ENCODE data around the gene ST14.

Gene ST14

GRCh38 chr11:130159657-130160497 lies at the start of gene ST14:
Gene ST14, plus strand, starts transcription at chr11:130159782. Its CDS starts 198 bp downstream, at chr11:130159980.
- DNase-seq (ENCODE audit: low read depth) = no peak

DNA sequence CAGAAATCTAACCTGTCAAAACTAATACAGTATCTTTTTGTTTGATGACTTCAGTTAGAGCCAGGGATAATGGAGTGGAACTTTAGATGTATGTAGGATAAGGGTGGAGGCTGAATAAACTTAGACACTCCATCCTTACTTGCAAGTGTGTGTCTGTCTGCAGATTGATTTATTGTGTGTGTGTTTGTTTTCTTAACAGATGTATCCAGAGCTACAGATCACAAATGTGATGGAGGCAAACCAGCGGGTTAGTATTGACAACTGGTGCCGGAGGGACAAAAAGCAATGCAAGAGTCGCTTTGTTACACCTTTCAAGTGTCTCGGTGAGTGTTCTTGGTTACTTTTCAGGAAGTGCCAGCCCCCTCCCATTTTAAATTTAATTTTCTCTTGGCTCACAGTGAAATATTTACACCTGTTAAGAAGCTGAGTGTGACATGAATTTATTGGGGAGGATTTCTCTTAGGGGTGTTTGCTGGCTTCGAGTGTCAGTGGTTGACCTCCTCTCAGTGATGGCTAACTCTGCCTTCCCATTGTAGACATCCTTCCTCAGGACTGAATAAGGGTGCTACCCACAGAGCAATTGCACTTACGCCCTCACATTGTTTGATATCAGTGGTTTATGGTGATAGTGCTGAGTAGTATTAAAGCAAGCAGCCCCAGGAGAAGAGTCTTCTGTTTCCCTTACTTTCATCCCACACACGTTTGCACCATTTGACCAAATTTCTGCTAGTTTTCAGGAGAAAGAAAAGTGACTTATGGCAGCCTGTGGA lies 49.1 kb upstream of the ST14 start:
- no peak for DNase-seq (ENCODE audit: low read depth)

DNA sequence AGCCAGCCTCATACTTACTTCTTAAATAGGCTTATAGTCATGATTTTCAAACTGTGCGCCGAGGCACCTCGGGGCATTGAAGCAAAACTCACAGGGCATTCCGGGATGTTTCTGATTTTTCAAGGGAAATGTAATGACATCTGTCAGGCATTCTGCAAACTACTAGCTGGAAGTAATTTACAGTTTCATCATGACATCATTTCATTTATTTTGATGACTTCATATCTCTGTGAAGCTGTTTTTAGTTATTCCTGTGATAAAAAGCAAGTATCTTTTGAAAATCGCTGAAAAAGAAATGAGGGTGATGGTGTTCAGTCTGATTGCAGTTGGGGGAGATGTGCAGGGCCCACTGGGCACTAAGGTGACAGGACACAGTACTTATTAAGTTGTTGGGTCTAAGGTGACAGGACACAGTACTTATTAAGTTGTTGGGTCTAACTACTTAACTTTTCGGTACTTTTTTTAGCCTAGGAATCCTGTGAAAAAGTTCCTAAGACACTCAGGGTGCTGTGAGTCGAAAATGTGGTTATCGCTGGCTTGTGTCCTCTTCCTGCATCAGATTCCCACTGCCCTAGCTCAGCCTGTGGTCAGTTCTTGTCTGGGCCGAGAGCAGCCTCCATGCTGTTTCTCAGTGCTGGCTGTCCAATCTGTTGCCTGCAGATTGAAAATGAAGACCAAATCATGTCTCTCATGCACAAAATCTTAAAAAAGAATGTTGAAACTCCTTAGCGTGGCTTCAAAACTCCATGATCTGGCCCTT lies 47.3 kb upstream of the ST14 start:
- no peak for DNase-seq (ENCODE audit: low read depth)

DNA sequence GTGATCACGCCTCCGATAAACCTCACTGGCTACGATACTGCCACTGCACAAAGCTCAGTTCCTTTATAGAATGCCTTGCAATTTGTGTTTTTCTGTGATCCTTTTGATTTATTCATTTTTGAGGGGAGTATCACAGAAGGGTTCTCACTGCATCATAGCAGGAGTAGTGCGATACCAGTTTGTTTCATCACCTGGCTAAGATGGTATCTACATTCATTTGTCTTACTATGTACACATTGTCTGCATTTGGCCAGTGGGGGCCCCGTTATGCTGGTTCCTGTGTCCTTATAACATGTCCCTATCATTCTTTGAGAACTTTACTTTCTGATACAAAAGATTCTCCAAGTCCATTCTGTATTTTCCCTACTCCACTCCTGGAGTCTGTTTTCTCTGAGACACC lies 45.3 kb upstream of the ST14 start:
- no peak for DNase-seq (ENCODE audit: low read depth)

GRCh38 chr11:130114726-130115125 lies 44.9 kb upstream of the ST14 start:
- DNase-seq (ENCODE audit: low read depth) = no peak

DNA sequence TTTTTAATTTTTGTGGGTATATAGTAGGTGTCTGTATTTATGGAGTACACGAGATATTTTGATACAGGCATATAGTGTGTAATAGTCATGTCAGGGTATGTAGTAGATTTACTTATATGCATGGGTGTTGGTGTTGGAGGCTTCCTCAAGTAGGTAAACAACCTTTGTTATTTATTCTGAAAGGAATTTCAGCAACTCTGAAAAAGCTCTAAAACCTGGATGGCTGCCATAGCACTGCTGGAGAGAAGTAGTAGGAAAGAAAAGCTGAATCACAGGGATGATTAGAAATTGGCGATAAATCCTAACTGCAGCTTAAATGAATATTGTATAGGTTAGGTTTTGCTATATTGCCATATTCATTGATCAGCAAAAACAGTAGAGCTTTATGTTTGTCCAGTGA lies 44.4 kb upstream of the ST14 start:
- DNase-seq (ENCODE audit: low read depth) = no peak

DNA sequence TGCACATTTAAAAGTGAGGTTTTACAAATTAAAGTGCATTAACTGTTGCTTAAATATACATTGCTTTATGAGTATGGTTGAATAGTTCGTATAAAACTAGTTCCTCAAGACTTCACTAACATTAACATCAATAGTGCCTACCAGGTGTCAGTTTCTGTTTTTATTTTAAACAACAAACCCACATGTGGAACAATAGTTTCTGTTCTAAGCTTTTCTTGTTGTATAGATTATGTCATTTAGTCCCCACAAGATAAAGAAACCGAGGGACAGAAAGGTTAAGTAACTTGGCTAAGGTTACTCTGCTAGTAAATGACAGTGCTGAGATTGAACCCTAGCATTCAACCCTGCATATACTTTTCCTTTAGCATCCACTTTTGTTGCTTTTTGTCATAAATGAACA lies 41.4 kb upstream of the ST14 start:
- DNase-seq (ENCODE audit: low read depth) = no peak

GRCh38 chr11:130118636-130119387 lies 40.8 kb upstream of the ST14 start:
- DNase-seq (ENCODE audit: low read depth) = no peak

GRCh38 chr11:130120045-130120444 lies 39.5 kb upstream of the ST14 start:
- DNase-seq (ENCODE audit: low read depth) = no peak

DNA sequence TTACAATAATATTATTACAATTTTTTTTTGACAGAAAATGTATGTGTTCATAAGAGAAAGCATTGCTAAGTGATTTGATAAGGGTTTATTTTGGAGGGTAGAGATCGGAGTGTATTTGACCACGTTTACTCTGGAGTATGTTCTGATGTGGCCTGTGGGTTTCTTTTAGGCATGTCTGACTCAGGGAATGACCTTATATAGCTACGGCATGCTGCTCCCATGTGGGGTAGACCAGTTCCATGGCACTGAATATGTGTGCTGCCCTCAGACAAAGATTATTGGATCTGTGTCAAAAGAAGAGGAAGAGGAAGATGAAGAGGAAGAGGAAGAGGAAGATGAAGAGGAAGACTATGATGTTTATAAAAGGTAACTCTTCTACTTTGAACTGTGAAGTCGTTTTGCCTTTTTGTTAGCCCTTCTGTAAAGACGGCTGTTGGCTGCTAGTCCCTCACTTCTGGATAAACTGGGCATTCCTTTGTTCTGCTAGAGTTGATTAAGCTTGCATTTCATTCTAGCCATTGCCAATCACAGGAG lies 38.1 kb upstream of the ST14 start:
- DNase-seq (ENCODE audit: low read depth) = peak; percentile 35

- no peak for DNase-seq (ENCODE audit: low read depth)
Observed at GRCh38 chr11:130122141-130122575, 37.4 kb upstream of the ST14 start.

DNA sequence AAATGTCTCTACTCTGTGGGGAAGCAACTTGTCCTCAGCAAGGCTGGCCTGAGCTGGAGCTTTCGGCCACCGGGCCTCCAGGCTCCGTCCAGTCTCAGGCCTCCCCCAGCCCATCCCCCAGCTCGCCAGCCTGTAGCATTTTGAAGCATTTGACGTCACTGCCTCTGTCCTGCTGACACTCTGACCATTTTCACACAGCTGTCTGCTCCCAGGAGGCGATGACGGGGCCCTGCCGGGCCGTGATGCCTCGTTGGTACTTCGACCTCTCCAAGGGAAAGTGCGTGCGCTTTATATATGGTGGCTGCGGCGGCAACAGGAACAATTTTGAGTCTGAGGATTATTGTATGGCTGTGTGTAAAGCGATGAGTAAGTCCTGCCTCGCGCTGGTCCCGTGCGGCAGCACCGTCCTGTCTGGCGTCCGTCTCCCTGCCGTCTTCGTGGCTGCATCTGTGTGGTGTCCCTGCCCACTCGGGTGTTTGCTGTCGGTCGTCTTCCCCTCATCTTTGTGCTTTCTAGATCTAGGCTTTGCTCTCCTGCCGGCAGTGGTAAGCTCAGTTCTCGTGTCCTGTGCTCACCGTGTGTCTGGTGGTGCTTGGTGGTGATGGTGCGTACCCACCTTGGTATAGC lies 36.1 kb upstream of the ST14 start:
- DNase-seq (ENCODE audit: low read depth) = no peak

DNA sequence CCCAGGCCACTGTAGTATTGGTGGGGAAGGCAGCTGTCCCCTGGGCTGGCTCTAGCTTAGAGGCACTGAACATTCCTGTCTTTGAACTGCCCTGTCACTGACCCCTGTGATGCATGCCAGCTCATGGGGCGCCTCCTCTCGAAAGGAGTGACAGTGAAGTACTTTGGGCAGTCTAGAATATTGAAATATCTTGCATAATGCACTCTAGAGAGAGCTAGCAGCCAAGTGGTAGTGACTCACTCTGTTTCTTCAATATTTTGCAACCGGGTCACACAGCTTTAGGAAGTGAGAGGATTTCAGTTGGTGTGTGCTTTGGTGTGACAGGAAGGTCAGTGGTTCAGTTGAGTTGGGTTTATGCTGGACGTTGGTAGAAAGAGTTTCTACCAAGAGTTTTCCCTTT lies 35.5 kb upstream of the ST14 start:
- DNase-seq (ENCODE audit: low read depth) = peak; percentile 85

DNA sequence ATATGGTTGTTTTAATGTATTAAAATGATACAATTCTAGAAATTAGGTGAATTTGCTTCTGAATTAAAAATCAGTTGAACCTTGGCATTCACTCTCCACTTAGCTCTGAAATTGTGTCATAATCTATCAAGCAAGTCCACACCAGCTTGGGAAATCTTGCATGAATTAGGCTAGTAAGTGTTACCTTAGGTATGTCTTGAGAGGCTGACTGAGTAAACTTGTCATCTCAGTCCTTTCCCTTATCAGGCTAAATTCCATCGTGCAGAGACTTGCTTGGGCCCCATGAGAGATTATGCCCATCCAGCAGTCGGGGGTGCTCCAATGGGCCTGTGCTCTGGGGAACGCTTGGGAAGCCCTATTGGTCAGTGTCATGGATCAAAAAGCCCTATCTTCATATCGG lies 33.9 kb upstream of the ST14 start:
- DNase-seq (ENCODE audit: low read depth) = no peak

DNA sequence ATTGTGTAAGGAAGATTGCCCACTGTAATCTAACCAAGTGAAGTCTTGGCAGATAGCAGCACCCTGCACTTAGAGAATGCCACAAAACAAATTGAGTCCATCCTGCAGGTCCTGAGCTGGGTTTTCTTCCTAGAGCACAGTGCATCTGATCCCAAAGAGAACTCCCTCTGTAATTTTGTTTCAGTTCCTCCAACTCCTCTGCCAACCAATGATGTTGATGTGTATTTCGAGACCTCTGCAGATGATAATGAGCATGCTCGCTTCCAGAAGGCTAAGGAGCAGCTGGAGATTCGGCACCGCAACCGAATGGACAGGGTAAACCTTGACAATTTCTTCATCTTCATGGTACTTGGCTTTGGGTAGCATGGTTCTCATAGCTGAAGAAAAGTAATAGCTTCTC lies 33.1 kb upstream of the ST14 start:
- DNase-seq (ENCODE audit: low read depth) = no peak

DNA sequence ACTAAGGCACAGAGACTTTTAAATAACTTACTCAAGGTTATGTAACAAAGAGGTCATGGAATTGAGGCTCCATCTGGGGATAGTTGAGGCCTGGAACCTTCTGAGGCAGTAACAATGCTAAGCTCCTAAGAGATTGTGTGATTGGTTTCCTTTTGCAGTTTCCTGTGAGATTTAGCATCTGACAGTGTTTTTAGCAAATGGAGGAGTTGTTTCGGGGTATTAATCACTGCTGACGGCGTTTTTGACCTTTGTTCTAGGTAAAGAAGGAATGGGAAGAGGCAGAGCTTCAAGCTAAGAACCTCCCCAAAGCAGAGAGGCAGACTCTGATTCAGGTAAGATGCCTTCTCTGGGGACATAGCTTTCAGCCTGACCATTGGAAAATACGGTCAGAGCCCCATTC lies 32.1 kb upstream of the ST14 start:
- DNase-seq (ENCODE audit: low read depth) = no peak

- no peak for DNase-seq (ENCODE audit: low read depth)
Observed at GRCh38 chr11:130128626-130129025, 31.0 kb upstream of the ST14 start.

GRCh38 chr11:130129922-130130321 lies 29.7 kb upstream of the ST14 start:
- DNase-seq (ENCODE audit: low read depth) = no peak

GRCh38 chr11:130131961-130132850 lies 27.4 kb upstream of the ST14 start:
- peak; percentile 33 for DNase-seq (ENCODE audit: low read depth)

DNA sequence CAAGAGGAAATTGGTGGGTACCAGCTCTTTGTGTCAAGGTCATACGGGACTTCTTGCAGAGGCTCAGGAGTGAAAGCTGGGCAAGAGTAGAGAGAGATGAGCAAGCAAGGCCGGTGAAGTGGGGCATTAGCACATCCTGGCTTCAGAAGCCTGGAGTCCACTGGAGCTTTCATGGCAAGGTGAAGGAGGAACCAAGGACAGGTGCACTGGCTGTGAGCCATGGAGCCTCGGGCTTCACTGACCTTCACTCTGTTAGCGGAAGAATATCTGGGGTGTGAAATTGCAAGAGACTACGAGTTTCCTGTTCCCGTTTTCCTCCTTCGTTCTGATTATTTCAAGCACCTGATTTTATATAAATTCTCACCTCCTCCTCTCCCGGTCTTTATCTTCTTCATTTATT lies 25.9 kb upstream of the ST14 start:
- DNase-seq (ENCODE audit: low read depth) = no peak

Measured in GM04504 (cell line).